ENCODE measurements around the gene PGLYRP3. TPM values are rescaled to one million over a fixed set of nuclear protein-coding genes. Genes with fewer than 3 reads are reported as not detected.

Gene PGLYRP3
- total RNA-seq, 1 donor from 2014 or later = not detected

DNA sequence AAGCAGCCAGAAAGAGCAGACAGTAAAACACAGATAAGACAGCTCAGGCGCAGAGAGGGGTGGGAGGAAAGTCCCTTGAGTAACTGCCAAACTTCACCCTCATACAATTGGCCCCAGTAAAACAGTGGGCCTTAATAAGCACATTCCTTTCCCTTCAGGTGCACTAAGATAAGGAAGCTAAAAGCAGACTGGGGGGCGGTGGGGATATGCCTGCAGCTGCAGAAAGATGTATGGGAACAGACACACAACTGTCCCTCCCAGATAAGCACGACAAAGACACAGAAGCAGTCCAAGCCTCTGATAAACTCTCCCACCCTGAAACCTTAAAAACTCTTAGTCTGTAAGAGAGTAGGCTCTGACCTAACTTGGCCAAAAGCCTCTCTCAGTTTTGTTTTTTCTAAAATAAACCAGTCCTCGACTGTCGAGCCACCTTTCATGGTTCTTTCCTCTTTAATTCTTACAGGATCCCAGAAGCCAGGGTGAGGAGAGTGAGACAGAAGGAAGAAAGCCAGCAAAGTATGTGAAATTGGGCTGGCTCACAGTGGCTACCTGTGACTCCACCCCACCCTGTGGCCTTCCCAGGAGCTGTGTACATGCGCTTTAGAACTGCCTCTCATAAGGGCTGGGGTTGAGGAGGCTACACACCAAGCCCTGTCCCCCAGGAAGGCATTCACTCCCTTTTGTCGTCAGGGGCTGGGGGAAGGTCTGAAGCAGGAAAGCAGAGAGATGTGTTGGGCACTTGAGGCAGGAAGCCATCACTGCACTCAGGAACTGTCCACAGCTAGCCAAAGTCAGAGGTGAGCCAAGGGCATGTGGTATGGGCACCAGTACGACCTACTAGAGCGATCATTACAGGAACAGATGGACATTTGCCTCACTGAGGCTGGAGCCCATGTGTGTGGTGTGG lies 31.3 kb upstream of the PGLYRP3 start:
- Histone ChIP-seq H2AFZ (ENCODE audit: low read depth, low read length) (no peak overlapping the region), H3K27ac (ENCODE audit: low read depth, low read length) (no peak overlapping the region), H3K4me2 (ENCODE audit: low read length) (no peak overlapping the region), H3K9me3 (ENCODE audit: insufficient read depth, low read depth, low read length) (no peaks in the 10 kb centered on the region), H3K9ac (ENCODE audit: low read length) (no peak overlapping the region), H3K27me3 (ENCODE audit: insufficient read depth, low read length) (peaks cover under 1% of the 10 kb centered on the region), H3K4me1 (ENCODE audit: insufficient read depth, low read length) (no peaks in the 10 kb centered on the region), H3K79me2 (ENCODE audit: insufficient read depth, low read length) (no peaks in the 10 kb centered on the region), H4K20me1 (ENCODE audit: insufficient read depth, low read length) (no peaks in the 10 kb centered on the region), H3K4me3 (ENCODE audit: insufficient read depth, low read depth, low read length) (no peak overlapping the region), H3K36me3 (ENCODE audit: insufficient read depth, low read length) (no peaks in the 10 kb centered on the region)
- Mint-ChIP-seq H3K4me3 (ENCODE audit: unreplicated experiment) (no peak overlapping the region), H3K27me3 (ENCODE audit: low read depth, unreplicated experiment) (peaks cover 37% of the 10 kb centered on the region), H3K9me3 (ENCODE audit: unreplicated experiment) (no peaks in the 10 kb centered on the region), H3K4me1 (ENCODE audit: low read depth, unreplicated experiment) (peaks cover 12% of the 10 kb centered on the region), H3K36me3 (ENCODE audit: low read depth, unreplicated experiment) (no peaks in the 10 kb centered on the region), H3K27ac (ENCODE audit: unreplicated experiment) (no peak overlapping the region)
- FAIRE-seq (no peak), DNase-seq (ENCODE audit: low read depth) (no peak)
- TF ChIP-seq CTCF (IDR thresholded peaks at IDR 0.05; ENCODE audit: insufficient read depth, low read depth, low read length) = no peak
- TF ChIP-seq EZH2 (IDR thresholded peaks at IDR 0.05; ENCODE audit: insufficient read depth, low read length) = no peak

GRCh38 chr1:153343040-153343681 lies 30.4 kb upstream of the PGLYRP3 start:
- no peaks in the 10 kb centered on the region for H3K9me3 ChIP-seq (ENCODE audit: insufficient read depth, low read depth, low read length)
- Mint-ChIP-seq H3K9me3 (ENCODE audit: unreplicated experiment) (peaks cover under 1% of the 10 kb centered on the region), H3K4me1 (ENCODE audit: low read depth, unreplicated experiment) (peaks cover 15% of the 10 kb centered on the region), H3K27ac (ENCODE audit: unreplicated experiment) (no peak overlapping the region), H3K36me3 (ENCODE audit: low read depth, unreplicated experiment) (no peaks in the 10 kb centered on the region), H3K27me3 (ENCODE audit: low read depth, unreplicated experiment) (peaks cover 37% of the 10 kb centered on the region), H3K4me3 (ENCODE audit: unreplicated experiment) (no peak overlapping the region)
- TF ChIP-seq CTCF (IDR thresholded peaks at IDR 0.05; ENCODE audit: insufficient read depth, low read depth, low read length) = no peak
- no peak for TF ChIP-seq EZH2 (IDR thresholded peaks at IDR 0.05; ENCODE audit: insufficient read depth, low read length)
- H3K4me1 ChIP-seq (ENCODE audit: insufficient read depth, low read length) = no peaks in the 10 kb centered on the region
- H3K9ac ChIP-seq (ENCODE audit: low read length) = no peak overlapping the region
- H3K79me2 ChIP-seq (ENCODE audit: insufficient read depth, low read length) = no peaks in the 10 kb centered on the region
- H4K20me1 ChIP-seq (ENCODE audit: insufficient read depth, low read length) = no peaks in the 10 kb centered on the region
- no peak for DNase-seq (ENCODE audit: low read depth)
- no peak for FAIRE-seq
- H2AFZ ChIP-seq (ENCODE audit: low read depth, low read length) = no peak overlapping the region
- no peaks in the 10 kb centered on the region for H3K36me3 ChIP-seq (ENCODE audit: insufficient read depth, low read length)
- H3K27me3 ChIP-seq (ENCODE audit: insufficient read depth, low read length) = no peaks in the 10 kb centered on the region
- no peak overlapping the region for H3K27ac ChIP-seq (ENCODE audit: low read depth, low read length)
- H3K4me2 ChIP-seq (ENCODE audit: low read length) = no peak overlapping the region
- no peak overlapping the region for H3K4me3 ChIP-seq (ENCODE audit: insufficient read depth, low read depth, low read length)
